Vagina (tissue), 2 donors: ENCODE measurements around the gene GABRA5.

Source experiments
- POLR2A ChIP-seq, 2 donors: fragments of 450-650 bp; IDR thresholded peaks; one replicate each; pipeline ENCODE4 v1.6.1; 2017; ENCODE audit warnings: antibody characterized with exemption in 2 of 2, mild to moderate bottlenecking in 2 of 2, moderate library complexity in 2 of 2
- TF ChIP-seq, protein P1 (sequence below), 3 experiments: fragments of 450-650 bp in 2 of 3; fragments of 200-600 bp in 1 of 3; sonication (generic) in 1 of 3; IDR thresholded peaks; one replicate each; pipeline ENCODE4 v1.5.1; 2017 to 2019; ENCODE audit warnings: antibody characterized with exemption in 3 of 3, mild to moderate bottlenecking in 2 of 3, moderate library complexity in 2 of 3

DNA sequence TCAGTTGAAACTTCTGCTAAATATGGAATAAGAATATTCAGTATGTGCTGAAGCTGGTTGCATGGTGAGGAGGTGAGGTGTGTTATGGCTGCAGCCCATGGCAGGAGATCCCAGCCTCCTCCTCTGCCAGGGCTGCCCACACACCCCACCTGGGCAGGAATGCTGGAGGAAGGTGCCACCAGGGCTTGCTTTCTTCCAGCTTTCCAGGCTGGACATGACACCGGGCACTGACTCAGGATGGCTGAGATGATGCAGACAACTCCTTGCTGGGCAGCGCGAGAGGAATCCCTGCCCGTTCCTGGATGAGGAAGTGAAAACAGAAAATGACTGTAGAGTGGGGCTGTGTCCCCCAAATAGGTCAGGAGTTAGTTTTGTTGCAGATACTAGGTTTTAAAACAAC is 118.2 kb downstream of the GABRA5 start:
- TF ChIP-seq, protein P1, sequence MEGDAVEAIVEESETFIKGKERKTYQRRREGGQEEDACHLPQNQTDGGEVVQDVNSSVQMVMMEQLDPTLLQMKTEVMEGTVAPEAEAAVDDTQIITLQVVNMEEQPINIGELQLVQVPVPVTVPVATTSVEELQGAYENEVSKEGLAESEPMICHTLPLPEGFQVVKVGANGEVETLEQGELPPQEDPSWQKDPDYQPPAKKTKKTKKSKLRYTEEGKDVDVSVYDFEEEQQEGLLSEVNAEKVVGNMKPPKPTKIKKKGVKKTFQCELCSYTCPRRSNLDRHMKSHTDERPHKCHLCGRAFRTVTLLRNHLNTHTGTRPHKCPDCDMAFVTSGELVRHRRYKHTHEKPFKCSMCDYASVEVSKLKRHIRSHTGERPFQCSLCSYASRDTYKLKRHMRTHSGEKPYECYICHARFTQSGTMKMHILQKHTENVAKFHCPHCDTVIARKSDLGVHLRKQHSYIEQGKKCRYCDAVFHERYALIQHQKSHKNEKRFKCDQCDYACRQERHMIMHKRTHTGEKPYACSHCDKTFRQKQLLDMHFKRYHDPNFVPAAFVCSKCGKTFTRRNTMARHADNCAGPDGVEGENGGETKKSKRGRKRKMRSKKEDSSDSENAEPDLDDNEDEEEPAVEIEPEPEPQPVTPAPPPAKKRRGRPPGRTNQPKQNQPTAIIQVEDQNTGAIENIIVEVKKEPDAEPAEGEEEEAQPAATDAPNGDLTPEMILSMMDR (IDR thresholded peaks at IDR 0.05) = no peak
- TF ChIP-seq POLR2A (IDR thresholded peaks at IDR 0.05) = no peak
